Mammary epithelial cell (primary cell): ENCODE measurements around the gene FAHD1.

ENCODE experiments used
- EZH2 ChIP-seq: IDR thresholded peaks from 2 replicates; pipeline ENCODE4 v1.6.1; 2012; ENCODE audit warnings: low read length, inconsistent platforms, borderline replicate concordance
- TF ChIP-seq, protein P1 (sequence below), 2 donors: IDR thresholded peaks in 1 of 2; conservative IDR thresholded peaks in 1 of 2; 2 replicates each; pipeline ENCODE4 v1.5.1; 2011 to 2012; ENCODE audit warnings: inconsistent platforms in 2 of 2, low read length in 2 of 2, mild to moderate bottlenecking in 2 of 2, control low read depth in 1 of 2, low read depth in 1 of 2; ENCODE audit not compliant: insufficient read depth in 1 of 2; ENCODE audit errors: extremely low read depth in 1 of 2

DNA sequence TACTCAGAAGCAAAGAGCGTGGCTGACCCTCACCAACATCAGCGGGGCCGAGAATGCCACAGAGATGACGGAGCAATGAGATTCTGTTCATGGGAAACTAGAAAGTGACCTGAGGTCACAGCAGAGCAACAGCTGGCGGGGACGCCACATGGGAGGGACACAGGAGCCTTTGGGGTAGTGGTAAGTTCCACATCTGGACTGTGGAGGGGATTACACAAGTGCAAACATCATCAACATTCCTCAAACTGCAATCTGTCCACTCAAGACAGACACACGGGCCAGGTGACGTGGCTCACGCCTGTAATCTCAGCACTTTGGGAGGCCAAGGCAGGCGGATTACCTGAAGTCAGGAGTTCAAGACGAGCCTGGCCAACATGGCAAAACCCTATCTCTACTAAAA lies 11.5 kb upstream of the FAHD1 start:
- no peak for TF ChIP-seq EZH2
- TF ChIP-seq, protein P1, sequence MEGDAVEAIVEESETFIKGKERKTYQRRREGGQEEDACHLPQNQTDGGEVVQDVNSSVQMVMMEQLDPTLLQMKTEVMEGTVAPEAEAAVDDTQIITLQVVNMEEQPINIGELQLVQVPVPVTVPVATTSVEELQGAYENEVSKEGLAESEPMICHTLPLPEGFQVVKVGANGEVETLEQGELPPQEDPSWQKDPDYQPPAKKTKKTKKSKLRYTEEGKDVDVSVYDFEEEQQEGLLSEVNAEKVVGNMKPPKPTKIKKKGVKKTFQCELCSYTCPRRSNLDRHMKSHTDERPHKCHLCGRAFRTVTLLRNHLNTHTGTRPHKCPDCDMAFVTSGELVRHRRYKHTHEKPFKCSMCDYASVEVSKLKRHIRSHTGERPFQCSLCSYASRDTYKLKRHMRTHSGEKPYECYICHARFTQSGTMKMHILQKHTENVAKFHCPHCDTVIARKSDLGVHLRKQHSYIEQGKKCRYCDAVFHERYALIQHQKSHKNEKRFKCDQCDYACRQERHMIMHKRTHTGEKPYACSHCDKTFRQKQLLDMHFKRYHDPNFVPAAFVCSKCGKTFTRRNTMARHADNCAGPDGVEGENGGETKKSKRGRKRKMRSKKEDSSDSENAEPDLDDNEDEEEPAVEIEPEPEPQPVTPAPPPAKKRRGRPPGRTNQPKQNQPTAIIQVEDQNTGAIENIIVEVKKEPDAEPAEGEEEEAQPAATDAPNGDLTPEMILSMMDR (conservative IDR thresholded peaks at IDR 0.05 in 1 of 2, IDR thresholded peaks at IDR 0.05 in 1 of 2; ENCODE audit: extremely low read depth in 1 of 2, insufficient read depth in 1 of 2, low read depth in 1 of 2, low read length in 2 of 2), result no peak
